ENCODE data around the gene DICER1. TPM values are rescaled to one million over a fixed set of nuclear protein-coding genes. Genes with fewer than 3 reads are reported as not detected.

DICER1 gene
- total RNA-seq, 2 donors from 2014 or later = 47.7 to 85.0 TPM

- Histone ChIP-seq H3K27ac (no peak overlapping the region), H3K36me3 (replicated peaks in 1 of 2; ENCODE audit: insufficient read depth in 1 of 2, low read depth in 2 of 2) (peaks cover 5 to 26% of the 10 kb centered on the region in 2 donors), H3K9me3 (no peaks in the 10 kb centered on the region), H3K4me3 (no peak overlapping the region), H3K27me3 (no peaks in the 10 kb centered on the region), H3K4me1 (peaks cover 8% of the 10 kb centered on the region)
- ATAC-seq = no peak
- TF ChIP-seq CTCF (IDR thresholded peaks at IDR 0.05) (no peak), POLR2A (IDR thresholded peaks at IDR 0.05) (no peak)
- intact Hi-C loops (cut with DNase I) = loop anchor here (10.0 kb wide), 1 partner anchor 323 kb away; no protein-coding TSS in a partner anchor
- peak in 2 of 4 donors; percentile 5 to 28 for DNase-seq
- WGBS, 2 donors = 56 to 60% methylated on average over 10 of the region's 10 CpGs
Observed at GRCh38 chr14:95101736-95102679, 55.3 kb downstream of the DICER1 start.

- H3K27me3 ChIP-seq = no peaks in the 10 kb centered on the region
- TF ChIP-seq POLR2A (IDR thresholded peaks at IDR 0.05) = no peak
- TF ChIP-seq CTCF (IDR thresholded peaks at IDR 0.05) = peak; percentile 39 to 63 (median 54)
- H3K4me3 ChIP-seq = no peak overlapping the region
- ATAC-seq = peak; percentile 52
- H3K4me1 ChIP-seq = peaks cover 8% of the 10 kb centered on the region
- H3K36me3 ChIP-seq (replicated peaks in 1 of 2; ENCODE audit: insufficient read depth in 1 of 2, low read depth in 2 of 2) = peaks cover 0 to 9% of the 10 kb centered on the region in 2 donors
- no peaks in the 10 kb centered on the region for H3K9me3 ChIP-seq
- intact Hi-C loops (cut with DNase I) = loop anchor here (10.0 kb wide), 1 partner anchor 404 kb away; no protein-coding TSS in a partner anchor
- no peak overlapping the region for H3K27ac ChIP-seq
- peak; percentile 50 to 68 (median 58) for DNase-seq
- 42 to 57% methylated on average over 3 of the region's 3 CpGs for WGBS, 2 donors
Observed at GRCh38 chr14:95098984-95099599, 58.2 kb downstream of the DICER1 start.

- DNase-seq (no peak), ATAC-seq (no peak)
- H3K9me3 ChIP-seq = no peaks in the 10 kb centered on the region
- H3K27ac ChIP-seq = no peak overlapping the region
- WGBS, 2 donors = 64 to 79% methylated on average over 2 of the region's 2 CpGs
- no peak for TF ChIP-seq POLR2A (IDR thresholded peaks at IDR 0.05)
- TF ChIP-seq CTCF (IDR thresholded peaks at IDR 0.05) = no peak
- no peaks in the 10 kb centered on the region for H3K27me3 ChIP-seq
- peaks cover 0 to 11% of the 10 kb centered on the region in 2 donors for H3K36me3 ChIP-seq (replicated peaks in 1 of 2; ENCODE audit: insufficient read depth in 1 of 2, low read depth in 2 of 2)
- intact Hi-C loops (cut with DNase I) = loop anchor here (10.0 kb wide), 1 partner anchor 403 kb away; no protein-coding TSS in a partner anchor
- H3K4me3 ChIP-seq = no peak overlapping the region
- H3K4me1 ChIP-seq = peaks cover 4% of the 10 kb centered on the region
Observed at GRCh38 chr14:95097385-95097784, 59.9 kb downstream of the DICER1 start.

GRCh38 chr14:95096476-95096875 is 60.9 kb downstream of the DICER1 start:
- H3K36me3 ChIP-seq (replicated peaks in 1 of 2; ENCODE audit: insufficient read depth in 1 of 2, low read depth in 2 of 2) = peaks cover 0 to 12% of the 10 kb centered on the region in 2 donors
- TF ChIP-seq CTCF (IDR thresholded peaks at IDR 0.05) = no peak
- no peak for TF ChIP-seq POLR2A (IDR thresholded peaks at IDR 0.05)
- intact Hi-C loops (cut with DNase I) = loop anchor here (10.0 kb wide), 1 partner anchor 402 kb away; no protein-coding TSS in a partner anchor
- WGBS, 2 donors = 80 to 83% methylated on average over 4 of the region's 4 CpGs
- no peak overlapping the region for H3K4me3 ChIP-seq
- DNase-seq = no peak
- ATAC-seq = no peak
- H3K4me1 ChIP-seq = no peaks in the 10 kb centered on the region
- H3K27ac ChIP-seq = no peak overlapping the region
- no peaks in the 10 kb centered on the region for H3K9me3 ChIP-seq
- no peaks in the 10 kb centered on the region for H3K27me3 ChIP-seq
